Activated CD8-positive, alpha-beta memory T cell treated with anti-CD3 and anti-CD28 coated beads, Interleukin-2, amount 50 U/mL, for 24 hours (primary cell): ENCODE measurements around the gene TMEM63B.
"Not testable (repeated sequence)": the region's sequence is repeated elsewhere in the genome, so short reads cannot be mapped to it uniquely, and the experiment has no call there.

Source experiments
- DNase-seq: peaks from one replicate; pipeline ENCODE4 v3.0.0-alpha.2; 2020; ENCODE audit errors: extremely low read depth

TMEM63B gene

DNA sequence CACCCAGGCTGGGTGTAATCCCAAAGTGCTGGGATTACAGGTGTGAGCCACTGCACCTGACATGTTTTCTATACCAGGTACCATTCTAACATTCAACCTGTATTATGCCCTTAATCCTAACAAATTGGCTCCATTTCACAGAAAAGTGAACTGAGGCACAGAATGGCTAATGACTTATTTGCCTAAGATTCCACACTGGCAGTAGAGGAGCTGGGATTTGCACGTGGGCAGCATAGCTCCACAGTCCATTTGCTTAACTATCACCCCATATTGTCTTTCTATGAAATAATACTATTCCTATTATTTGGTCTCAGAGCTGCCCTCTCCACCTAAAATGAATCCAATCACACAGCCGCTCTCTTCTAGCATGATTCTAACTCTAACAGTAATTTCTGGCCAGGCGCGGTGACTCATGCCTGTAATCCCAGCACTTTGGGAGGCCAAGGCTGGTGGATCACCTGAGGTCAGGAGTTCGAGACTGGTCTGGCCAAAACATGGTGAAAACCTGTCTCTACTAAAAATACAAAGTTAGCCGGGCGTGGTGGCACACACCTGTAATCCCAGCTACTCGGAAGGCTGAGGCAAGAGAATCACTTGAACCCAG lies 66.1 kb downstream of the TMEM63B start:
- DNase-seq = no peak

DNA sequence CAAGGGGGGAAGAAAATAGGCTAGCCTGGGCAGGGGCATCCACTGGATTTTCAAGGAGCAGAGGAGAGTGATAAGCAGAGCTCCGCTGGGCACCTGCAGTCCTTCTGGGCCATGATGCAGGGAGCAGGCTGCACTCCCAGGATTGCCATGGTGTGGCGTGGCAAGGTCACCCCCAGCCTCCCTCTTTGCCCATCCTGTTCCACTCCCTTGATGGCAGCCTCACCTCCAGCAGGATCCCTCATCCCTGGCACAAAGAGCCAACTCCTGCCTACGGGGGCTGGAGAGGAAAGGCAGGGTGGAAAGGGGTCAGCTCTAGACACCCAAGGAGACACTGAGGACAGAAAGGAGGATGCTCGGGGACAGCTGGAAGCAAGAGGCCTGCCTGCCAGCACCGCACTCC lies 67.0 kb downstream of the TMEM63B start:
- no peak for DNase-seq

DNA sequence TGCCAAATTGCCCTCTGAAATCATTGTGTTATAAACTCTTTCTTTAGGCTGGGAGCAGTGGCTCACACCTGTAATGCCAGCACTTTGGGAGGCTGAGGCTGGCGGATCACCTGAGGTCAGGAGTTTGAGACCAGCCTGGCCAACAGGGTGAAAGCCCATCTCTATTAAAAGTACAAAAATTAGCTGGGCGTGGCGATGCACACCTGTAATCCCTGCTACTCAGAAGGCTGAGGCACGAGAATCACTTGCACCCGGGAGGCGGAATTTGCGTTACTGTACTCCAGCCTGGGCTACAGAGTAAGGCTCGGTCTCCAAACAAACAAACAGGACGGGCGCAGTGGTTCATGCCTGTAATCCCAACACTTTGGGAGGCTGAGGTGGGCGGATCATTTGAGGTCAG lies 69.0 kb downstream of the TMEM63B start:
- not testable (repeated sequence) for DNase-seq

DNA sequence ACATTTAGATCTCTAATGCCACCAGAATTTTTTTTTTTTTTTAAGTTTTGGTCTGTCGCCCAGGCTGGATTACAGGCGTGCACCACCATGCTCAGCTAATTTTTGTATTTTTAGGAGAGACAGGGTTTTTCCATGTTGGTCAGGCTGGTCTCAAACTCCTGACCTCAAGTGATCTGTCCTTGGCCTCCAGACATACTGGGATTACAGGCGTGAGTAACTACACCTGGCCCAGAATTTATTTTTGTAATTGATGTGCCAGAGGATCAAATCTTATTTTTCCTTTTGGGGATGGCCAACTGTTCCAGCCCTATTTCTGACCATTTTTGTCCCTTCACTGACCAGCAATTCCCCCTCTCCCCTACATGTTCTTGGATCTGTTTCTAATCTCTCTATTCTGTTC lies 71.3 kb downstream of the TMEM63B start:
- DNase-seq = no peak

DNA sequence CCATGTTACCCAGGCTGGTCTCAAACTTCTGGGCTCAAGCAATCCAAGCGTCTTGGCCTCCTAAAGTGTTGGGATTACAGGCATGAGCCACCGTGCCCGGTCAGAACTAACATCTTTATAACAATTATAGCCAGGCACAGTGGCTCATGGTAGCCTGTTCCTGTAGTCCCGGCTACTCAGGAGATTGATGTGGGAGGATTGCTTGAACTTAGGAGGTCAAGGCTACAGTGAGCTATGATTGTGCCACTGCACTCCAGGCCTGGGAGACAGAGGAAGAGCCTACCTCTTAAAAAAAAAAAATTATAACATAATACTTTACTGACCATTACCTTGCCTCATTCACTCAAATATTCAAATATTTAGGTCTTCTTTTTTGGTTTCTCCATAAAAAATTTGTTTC lies 72.5 kb downstream of the TMEM63B start:
- no peak for DNase-seq

DNA sequence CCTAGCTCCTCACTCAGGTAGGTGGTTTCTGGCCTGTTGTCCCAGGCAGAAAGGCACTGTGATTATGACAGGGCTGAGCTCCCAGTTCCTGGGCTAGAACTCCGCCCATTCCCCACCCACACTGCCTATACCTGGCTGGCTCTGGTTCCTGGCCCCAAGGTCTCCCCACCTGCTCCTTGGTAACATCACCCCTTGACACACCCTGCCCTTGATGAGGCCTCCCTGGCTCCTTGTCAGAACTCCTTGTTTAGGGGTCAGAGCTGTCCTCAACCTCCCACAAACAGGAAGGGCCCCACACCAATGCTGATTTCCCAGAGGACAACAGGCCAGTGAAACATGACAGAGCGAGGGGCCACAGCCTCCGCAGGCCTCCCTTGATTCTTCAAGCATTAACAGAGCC lies 73.8 kb downstream of the TMEM63B start:
- no peak for DNase-seq

DNA sequence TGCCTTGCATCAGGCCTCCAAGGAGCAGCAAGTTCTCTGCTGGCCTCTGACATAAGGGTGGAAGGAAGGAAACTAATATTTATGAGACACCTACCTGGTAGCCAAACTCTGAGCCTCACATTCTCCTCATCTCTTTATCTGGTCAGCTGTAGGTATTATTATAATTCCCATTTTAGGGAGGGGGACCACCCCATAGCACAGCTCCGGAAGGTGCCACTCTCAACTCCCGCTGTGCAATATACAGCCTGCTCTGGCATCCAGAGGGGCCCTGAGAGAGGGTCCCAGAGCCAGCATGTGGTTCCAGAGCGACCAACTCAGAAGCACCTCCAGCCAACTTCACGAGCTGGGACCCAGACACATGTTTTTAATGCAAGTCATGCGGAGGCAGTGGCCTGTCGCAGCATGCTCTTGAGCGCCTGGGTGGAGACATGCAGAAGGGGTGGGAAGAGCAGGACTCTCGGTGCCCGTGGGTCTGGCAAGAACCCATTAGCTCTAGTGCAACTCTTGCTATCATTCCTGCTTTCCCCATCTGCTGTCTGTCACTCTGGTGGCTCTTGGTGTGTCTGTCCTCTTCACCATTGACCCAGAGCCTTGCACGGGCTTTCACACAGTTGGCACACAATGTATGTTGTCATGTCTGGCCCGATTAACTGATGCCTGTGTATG lies 74.4 kb downstream of the TMEM63B start:
- no peak for DNase-seq

DNA sequence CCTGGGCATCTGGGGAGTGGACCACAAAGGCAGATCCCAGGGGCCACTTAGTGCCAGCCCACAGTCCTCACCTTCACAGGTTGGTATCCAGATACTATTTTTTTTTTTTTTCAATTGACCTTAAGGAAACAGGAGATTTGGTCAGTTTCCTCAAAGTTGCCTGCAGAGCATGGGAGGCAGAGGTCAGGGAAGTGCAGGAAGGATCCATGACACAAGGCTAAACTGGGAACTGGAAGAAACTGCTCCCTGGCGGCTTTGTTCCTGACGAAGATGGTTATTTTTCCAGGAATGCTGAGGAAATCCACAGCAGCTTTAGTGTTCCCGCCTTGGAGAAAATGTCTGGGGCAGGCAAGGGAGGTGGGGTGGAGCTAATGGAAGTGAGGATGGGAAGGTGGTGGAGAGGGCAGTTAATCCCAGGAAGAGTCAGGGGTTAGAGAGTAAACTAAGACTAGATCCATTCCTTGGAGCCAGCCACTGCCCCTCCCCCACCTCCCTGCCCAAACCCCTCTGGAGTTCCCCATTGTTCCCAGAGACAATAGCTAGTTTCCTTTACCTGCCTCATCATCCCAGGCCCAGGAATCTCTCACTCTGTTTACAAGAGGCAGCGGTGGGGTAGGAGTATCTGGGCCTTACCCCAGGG lies 75.1 kb downstream of the TMEM63B start:
- no peak for DNase-seq

DNA sequence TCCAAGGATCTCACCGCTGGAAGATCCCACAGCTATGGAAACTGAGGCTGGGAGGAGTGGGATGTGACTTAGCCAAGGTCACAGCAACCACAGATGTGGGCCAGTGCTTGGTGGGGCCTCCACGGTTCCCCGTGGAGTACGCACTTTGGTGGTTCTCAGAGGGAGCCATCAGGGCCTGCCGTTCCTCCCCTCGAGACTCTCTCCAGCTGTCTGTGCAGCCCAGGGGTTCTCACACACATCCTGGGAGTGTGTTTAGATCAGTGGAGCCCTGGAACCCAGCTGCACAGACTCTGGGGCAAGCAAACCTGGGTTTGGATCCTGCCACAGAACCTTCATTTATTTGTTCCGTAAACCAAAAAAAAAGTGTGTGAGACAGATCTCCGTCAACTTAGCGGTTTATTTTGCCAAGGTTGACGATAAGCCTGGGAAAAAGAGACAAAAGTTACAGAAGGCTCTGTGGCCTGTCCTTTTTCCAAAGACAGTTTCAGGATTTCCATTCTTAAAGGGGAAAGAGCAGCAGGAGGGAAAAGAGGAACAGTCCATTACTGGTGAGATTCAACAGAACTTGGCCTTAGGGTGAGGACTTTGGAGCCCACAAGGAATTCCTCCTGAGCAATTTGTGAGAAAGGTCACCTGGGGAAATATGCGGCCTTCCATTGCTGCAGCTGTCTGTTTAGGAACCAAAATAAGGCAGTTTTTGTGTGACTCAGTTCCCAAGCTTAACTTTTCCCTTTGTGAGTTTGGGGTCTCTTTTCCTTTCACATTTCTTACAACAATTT lies 75.8 kb downstream of the TMEM63B start:
- no peak for DNase-seq

DNA sequence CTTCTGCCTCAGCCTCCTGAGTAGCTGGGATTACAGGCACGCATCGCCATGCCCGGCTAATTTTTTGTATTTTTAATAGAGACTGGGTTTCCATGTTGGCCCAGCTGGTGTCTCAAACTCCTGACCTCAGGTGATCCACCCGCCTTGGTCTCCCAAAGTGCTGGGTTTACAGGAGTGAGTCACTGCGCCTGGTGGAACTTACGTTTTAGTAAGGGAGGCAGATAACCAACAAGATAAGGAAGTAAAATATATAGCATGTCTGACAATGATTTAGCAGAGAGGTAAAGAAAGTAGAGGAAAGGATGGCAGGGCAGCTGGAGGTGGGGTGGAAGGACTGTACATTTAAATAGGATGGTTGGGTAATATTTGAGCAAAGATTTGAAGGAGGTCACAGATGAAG lies 76.6 kb downstream of the TMEM63B start:
- DNase-seq = no peak
